GM21786 (cell line): ENCODE results near the gene DNAJC15.

Experiments used
- ATAC-seq: cut with Tn5 transposase; IDR thresholded peaks from one replicate; pipeline ENCODE4 v1.9.1; 2021; ENCODE audit not compliant: unreplicated experiment

DNAJC15 gene

DNA sequence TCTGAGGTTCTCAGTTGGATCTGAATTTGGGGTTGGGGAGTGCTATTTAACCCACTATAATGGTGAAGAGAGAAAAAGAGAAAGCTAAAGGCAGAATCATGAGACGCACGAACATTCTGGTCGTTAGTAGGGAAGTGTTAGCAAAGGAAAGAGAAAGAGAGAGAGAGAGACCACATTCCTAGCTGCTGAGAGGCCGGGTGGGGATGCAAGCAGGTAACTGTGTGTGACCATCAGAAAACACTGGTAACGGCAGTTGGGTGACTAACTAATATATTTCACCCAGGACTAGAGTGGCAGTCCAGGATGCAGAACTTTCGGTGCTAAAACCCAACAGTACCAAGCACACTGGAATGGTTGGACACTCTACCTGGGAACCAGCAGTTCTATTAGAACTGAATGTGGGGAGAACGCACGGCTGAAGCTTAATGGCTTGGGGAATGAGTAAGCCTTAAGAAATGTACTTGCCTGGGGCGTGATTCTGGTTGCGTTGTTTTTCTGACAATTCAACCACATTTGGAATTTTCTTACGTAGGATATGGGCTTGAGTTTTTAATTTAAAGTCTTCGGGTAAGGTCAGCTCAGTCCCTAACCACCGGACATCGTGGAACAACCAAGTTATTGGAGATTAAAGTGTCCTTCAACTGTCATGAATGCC is 130.2 kb downstream of the DNAJC15 start:
- ATAC-seq: no peak

DNA sequence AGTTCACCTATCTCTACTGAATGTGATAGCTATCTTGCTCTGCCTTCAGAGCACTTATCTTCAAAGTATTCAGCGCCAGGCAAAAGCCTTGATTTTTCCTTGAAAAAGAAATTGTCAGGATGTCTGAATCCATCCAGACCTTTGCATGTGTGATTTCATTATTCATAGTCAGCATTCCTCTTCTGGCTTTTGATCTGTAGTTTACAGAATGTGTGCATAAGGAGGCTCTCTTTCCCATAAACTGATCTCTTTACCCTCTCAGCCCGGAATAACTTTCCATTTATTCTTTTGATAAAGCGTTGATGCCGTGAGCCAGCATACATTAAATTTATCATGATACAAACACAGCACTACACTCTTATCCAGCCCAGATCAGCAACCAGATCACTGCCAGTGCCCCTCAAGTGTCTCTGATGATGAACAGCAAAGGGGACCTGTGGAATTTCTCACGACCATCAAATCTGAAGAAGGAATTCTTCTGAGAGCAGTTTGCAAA is 130.8 kb downstream of the DNAJC15 start:
- no peak for ATAC-seq

DNA sequence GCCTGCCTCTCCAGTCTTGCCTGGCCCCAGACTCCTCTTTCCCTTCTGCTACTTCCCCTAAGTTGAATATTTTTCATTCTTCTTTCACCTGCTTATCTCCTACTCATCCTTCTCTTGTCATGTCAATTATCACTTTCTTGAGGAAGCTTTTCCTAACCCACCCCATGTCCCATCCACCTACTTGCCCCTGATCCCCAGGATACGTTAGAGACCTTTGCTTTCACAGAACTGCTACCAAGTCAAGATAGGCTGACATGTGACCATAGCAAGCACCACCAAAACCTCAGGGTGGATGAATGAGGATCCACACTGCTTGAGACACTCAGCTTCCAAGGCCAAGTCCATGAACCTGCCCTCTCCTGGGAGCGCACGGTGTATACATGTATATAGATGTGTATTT is 131.5 kb downstream of the DNAJC15 start:
- no peak for ATAC-seq

DNA sequence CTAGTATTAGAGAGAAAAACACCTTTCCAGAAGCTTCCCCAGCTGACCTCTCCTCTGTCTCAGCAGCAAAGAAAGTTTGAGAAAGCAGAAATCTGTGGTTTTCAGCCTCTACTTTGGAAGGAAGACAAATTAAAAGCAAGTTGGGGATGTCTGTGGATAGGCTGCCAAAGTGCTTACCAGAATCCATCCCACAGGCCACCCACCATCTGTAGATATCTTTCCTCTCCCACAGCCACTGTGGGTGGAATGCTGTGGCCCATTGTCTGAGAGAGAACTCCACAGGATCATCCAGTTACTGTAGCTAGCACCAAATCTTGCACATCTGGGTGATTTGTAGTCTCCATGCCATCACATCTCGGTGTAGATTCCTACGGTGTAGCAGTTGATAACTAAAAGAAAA is 133.5 kb downstream of the DNAJC15 start:
- no peak for ATAC-seq

DNA sequence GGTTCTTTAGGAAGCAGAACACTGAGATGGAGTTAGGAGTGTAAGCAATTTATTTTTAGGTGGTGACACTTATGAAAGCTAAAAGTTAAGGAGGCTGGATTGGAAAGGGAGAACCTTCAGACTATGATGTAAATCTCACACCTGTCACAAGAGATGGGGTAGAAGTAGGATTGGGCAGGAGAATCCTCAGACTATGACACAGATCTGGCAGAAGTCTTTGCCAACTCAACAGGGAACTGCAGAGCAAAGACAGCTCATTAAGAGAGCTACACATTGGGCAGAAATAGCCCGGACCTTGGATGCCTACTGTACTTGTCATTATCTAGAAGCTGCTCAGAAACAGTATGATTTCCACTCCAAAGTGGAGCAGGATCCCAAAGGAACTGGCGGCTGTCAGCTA is 134.4 kb downstream of the DNAJC15 start:
- no peak for ATAC-seq

DNA sequence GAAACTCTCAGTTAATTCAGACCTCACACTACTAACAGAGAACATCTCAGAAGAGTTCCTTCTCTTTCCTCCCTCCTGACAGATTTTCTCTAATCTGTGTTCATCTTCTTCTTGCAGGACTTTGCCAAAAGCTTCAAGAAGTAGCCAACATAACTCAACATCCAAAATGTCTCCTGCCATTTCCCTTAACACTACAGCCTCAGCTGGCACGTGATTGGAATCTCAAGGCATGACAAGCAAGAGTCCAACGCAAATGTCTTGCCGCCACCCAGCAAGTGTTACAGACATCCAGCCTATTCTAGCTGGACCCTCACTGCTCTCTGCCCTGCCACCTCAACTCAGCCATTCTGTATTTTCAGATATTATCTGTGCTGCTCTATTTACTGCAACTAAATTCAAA is 135.1 kb downstream of the DNAJC15 start:
- no peak for ATAC-seq

DNA sequence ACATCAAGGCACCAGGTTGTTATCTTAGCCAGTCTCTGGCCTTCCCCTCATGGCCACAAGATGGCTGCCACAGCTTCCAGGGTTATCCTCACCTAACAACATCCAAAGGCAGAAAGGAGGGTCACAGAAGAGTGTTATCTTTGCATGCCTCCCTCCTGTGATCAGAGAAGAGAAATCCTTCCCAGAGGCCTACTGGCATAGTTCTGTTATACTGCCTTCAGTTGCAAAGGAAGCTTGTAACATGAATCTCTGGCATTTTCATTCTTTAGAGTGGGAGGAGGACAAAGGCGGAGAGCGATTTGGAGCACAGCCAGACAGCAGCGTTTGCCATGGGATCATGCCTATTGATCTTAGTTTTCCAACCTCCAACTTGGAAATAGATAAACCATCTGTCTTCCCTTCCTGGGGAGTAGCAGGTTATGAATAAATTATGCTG is 135.7 kb downstream of the DNAJC15 start:
- ATAC-seq: no peak
